GM21717 (cell line): ENCODE measurements around the gene JMJD8.

Experiments
- ATAC-seq: cut with Tn5 transposase; IDR thresholded peaks from one replicate; pipeline ENCODE4 v1.9.1; 2021; ENCODE audit warnings: mild to moderate bottlenecking, moderate library complexity; ENCODE audit not compliant: unreplicated experiment

JMJD8 gene, protein sequence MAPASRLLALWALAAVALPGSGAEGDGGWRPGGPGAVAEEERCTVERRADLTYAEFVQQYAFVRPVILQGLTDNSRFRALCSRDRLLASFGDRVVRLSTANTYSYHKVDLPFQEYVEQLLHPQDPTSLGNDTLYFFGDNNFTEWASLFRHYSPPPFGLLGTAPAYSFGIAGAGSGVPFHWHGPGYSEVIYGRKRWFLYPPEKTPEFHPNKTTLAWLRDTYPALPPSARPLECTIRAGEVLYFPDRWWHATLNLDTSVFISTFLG

DNA sequence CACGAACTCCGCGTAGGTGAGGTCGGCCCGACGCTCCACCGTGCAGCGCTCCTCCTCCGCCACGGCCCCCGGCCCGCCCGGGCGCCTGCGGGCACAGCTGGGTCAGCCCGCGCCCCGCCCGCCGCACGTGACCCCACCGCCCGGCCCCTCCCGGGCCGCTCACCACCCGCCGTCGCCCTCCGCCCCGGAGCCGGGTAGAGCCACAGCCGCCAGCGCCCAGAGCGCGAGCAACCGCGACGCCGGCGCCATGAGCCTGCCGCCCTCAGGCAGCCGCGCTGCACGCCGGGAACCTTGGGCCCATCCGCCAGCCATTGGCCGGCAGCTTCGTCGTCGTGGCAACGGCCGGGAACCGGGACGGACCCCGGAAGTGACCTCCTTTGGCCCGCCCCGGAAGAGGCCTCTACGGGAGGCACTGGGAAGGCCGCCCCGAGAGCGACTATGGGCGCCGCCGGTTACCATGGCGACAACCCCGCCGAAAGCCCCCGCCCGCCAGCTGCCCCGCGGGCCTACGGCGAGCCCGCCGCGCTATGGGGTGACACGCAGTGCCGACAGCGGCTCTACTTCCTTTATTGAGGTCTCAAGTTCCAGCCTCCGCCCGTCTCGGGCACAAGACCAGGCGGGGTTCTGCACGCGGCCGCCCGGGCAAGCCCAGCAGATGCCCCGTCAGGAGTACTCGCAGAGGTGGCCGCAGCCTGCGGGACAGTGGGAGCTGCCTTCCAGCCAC lies at the start of gene JMJD8:
Gene JMJD8 (minus strand): TSS at position 264 of the 724 bp plus-strand sequence. CDS start 15 bp downstream, at position 249.
- peak; percentile 39 for ATAC-seq

GRCh38 chr16:733382-734207 lies 49.5 kb upstream of the JMJD8 start:
- ATAC-seq = no peak

- ATAC-seq = no peak
Measured at GRCh38 chr16:732936-733335, 48.8 kb upstream of the JMJD8 start.

DNA sequence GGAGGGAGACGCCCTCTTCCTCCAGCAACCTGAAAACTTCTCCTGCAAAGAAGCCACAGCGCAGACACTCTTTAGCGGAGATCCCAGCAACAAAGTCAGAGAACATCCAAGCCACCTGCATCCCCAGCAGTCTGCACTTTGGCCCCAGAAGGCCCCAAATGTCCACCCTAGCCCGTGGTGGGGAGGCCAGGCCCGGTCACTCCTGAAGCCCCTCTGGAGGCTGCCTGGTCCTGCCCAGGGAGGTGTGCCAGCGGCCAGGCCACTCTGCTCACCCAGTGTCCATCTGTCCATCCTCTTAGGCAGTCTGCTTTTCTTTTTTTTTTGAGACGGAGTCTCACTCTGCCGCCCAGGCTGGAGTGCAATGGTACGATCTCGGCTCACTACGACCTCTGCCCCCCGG lies 48.2 kb upstream of the JMJD8 start:
- no peak for ATAC-seq

- no peak for ATAC-seq
Measured at GRCh38 chr16:730666-731509, 46.8 kb upstream of the JMJD8 start.

- ATAC-seq = no peak
Measured at GRCh38 chr16:729768-730665, 45.9 kb upstream of the JMJD8 start.

DNA sequence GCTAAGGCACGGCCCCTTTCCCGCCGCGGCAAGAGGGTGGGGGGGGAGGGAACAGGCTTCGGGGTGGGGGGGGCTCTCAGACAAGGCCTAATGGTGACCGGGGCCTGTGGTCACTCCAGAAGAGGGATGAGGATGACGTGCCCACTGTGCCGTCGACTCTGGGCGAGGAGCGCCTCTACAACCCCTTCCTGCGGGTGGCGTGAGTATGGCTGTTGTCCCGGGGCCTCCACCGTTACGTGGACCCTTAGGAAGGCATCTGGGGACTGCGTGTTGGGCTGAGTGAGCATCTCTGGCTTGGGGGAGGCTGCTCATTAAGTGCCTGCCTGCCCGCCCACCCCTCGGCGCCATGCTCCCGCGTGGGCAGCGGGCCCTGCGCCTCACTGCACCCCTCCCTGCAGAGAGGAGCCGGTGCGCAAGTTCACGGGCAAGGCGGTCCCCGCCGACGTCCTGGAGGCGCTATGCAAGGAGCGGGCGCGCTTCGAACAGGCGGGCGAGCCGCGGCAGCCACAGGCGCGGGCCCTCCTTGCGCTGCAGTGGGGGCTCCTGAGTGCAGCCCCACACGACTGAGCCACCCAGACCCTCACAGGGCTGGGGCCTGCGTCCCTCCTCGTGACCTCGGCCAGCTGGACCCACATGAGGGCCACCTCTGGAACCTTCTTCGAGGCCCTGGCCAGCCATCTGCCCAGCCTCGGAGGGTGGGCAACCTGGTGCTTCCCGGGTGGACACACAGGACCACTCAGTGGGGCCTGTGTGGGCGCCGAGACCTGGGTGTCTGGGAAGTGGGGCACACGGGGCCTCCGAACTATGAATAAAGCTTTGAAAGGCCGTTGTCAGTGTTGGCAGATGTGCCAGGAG lies 45.0 kb upstream of the JMJD8 start:
- no peak for ATAC-seq

DNA sequence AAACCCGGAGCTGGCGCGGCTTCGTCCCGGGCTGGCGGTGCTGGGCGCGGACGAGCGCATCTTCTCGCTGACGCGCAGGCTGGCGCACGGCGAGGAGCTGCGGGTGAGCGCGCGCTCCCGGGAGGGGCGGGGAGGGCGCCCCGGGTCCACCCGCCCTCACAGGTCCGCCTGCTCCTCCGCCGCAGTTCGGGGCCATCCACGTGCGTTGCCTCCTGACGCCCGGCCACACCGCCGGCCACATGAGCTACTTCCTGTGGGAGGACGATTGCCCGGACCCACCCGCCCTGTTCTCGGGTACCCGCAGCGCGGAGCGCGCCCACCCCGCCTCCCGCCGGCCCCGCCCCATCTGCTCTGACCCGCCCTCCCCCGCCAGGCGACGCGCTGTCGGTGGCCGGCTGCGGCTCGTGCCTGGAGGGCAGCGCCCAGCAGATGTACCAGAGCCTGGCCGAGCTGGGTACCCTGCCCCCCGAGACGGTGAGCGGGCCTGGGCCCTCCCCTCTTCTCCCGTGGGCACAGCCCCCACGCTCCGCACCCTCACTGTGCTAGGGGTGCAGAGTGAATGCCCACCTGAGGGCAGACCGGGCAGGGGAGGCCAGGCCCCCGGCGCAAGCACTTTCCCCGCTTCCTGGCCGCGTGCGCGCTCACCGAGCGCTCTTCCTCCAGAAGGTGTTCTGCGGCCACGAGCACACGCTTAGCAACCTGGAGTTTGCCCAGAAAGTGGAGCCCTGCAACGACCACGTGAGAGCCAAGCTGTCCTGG lies 44.2 kb upstream of the JMJD8 start:
- no peak for ATAC-seq

- no peak for ATAC-seq
Measured at GRCh38 chr16:727291-727977, 43.3 kb upstream of the JMJD8 start.

DNA sequence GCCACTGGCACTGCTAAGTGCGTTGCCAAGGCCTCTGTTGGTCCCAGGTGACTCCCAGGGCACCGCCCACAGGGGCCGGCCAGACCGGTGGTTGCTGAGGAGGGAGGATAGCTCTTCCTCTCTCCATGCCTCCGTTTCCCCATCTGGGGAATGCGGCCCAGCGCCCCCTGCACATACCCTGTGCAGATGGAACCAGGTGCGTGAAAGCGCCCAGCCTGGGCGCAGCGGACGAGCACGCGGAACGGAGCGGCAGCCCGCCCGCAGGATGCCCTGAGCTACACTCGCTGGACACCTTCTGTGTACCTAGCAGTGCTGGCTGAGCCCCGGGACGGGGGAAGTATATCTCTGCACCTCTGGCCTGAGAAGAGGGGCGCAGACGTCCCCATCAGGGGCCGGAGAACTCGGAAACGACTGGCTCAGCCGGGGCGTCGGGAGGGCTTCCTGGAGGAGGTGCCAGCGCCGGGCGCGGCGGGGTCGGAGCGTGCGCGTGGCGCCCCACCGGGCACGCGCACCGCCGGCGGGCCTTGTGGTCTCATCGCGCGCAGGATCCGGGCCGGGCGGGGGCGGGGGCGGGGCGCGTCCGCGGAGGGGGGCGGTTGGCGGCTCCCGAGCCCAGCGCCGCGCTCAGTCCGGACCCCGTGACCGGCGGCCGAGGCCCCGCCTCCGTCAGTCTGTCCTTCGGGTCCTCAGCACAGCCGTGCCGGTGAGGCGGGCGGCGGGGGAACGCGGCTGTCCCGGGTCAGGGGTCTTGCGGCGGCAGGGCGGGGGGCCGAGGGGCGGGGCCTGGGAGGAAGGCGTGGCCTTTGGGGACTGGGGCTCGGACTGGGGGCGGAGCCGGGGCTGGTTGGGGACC lies 42.5 kb upstream of the JMJD8 start, which contains the start of the genes CCDC78 and HAGHL:
Gene CCDC78 (minus strand): TSS at position 6 of the 853 bp plus-strand sequence. CDS start 76 bp downstream, outside the sequence.
Gene HAGHL (plus strand): TSS at position 669 of the 853 bp plus-strand sequence. CDS start 404 bp downstream, outside the sequence.
- ATAC-seq = no peak

DNA sequence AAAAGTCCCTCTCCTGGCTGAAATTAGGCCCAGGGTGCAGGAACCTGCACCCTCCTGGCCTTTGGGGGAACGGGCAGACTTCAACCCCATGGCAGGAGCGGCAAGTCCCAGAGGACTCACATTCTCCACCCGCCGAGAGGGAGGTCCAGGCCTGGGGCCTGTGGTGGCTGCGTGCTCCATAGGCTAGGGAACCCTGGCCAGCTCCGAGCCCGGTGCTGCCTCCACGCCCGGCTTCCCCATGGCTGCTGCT lies 42.0 kb upstream of the JMJD8 start:
- ATAC-seq = no peak

DNA sequence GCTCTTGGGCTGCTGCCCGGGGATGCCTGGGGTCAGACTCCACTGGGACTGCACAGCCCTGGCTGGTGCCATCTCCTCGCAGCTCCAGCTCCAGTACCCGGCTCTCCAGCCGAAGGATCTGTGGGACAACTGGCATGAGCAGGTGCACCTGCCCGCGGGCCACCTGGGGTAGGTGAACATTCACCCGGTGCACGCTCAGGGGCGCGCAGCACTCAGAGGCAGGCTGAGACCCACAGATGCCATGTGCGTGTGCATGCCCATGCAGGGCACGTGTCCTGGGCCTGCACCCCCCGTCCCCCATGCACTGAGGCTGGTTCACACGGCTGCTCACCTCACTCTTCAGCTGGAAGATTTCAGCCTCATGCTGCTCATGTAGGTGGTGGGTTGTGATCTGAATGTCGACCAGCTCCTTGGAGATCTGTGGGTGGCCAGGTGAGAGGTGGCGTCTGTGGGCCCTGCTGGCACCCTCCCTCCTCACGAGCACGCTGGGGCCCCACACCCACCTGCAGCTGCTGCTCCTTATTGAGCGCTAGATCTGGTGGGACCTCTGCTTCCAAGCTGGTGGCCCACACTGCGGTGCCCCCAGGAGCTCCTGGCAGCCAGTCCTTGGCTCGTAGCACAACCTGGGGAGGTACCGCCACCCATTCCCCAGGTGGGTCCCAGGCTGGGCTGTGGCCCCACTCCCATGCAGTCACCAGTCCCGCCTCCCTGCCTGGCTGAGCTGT lies 41.5 kb upstream of the JMJD8 start:
- no peak for ATAC-seq

DNA sequence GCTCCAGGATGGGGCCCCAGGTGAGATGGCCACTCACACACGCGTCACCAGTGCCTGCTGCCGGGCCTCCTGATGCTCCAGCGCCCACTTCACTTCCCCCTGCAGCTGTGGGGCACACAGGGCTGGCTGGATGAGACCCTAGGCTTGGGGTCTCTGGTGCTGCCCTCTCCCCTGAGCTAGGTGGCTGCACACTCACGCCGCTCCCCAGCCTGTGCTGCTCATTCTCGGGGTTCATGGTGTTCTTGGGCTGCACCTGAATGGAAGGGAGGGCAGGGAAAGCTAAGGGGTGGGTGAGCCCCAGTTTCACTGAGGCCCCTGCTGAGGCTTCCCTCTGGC lies 40.9 kb upstream of the JMJD8 start:
- no peak for ATAC-seq

GRCh38 chr16:724188-725040 lies 40.3 kb upstream of the JMJD8 start:
- no peak for ATAC-seq

DNA sequence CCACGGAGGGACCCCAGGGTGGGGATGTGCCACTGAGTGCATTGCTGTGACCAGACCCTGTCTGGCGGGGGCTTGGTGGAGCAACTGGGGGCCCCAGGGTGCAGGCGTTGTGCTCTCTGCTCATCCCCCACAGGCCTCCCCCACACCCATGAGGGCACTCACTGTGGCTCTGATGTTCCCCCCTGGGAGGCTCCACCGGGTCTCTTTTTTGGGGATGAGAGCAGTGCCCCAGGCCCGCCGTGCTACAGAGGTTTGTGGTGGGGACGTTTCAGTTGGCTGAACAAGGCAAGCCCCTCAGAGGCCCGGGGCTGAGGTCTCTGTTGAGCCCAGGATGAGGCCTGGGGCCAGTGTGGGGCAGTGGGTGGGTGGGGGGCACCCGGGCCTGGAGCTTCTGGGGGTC lies 39.6 kb upstream of the JMJD8 start:
- no peak for ATAC-seq
